RCC 7860 (cell line): Measurements from ENCODE around the gene MGMT.
"Not testable (repeated sequence)": the region's sequence is repeated elsewhere in the genome, so short reads cannot be mapped to it uniquely, and the experiment has no call there.

Experiments used
- DNase-seq: peaks from one replicate; pipeline ENCODE4 v3.0.0-alpha.2; 2015; ENCODE audit warnings: low spot score
- FAIRE-seq: peaks from 2 replicates; lab custom pipeline; 2012; peaks lifted over from hg19 to GRCh38; lab: Jason Lieb, UNC

The MGMT gene

DNA sequence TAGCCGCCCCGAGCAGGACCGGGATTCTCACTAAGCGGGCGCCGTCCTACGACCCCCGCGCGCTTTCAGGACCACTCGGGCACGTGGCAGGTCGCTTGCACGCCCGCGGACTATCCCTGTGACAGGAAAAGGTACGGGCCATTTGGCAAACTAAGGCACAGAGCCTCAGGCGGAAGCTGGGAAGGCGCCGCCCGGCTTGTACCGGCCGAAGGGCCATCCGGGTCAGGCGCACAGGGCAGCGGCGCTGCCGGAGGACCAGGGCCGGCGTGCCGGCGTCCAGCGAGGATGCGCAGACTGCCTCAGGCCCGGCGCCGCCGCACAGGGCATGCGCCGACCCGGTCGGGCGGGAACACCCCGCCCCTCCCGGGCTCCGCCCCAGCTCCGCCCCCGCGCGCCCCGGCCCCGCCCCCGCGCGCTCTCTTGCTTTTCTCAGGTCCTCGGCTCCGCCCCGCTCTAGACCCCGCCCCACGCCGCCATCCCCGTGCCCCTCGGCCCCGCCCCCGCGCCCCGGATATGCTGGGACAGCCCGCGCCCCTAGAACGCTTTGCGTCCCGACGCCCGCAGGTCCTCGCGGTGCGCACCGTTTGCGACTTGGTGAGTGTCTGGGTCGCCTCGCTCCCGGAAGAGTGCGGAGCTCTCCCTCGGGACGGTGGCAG lies at the start of gene MGMT:
Gene MGMT, plus strand, starts transcription at position 539 of the 656 bp plus-strand sequence.
- DNase-seq (peak; percentile 59), FAIRE-seq (no peak)

- FAIRE-seq (no peak), DNase-seq (no peak)
Observed at GRCh38 chr10:129417870-129418269, 49.2 kb upstream of the MGMT start.

GRCh38 chr10:129418496-129419225 lies 48.4 kb upstream of the MGMT start:
- no peak for DNase-seq

GRCh38 chr10:129419397-129419796 lies 47.6 kb upstream of the MGMT start:
- DNase-seq (no peak), FAIRE-seq (no peak)

More at GRCh38 chr10:129418496-129419225, 48.4 kb upstream of the MGMT start:
- no peak for FAIRE-seq

GRCh38 chr10:129421399-129422010 lies 45.5 kb upstream of the MGMT start:
- no peak for FAIRE-seq
- no peak for DNase-seq

DNA sequence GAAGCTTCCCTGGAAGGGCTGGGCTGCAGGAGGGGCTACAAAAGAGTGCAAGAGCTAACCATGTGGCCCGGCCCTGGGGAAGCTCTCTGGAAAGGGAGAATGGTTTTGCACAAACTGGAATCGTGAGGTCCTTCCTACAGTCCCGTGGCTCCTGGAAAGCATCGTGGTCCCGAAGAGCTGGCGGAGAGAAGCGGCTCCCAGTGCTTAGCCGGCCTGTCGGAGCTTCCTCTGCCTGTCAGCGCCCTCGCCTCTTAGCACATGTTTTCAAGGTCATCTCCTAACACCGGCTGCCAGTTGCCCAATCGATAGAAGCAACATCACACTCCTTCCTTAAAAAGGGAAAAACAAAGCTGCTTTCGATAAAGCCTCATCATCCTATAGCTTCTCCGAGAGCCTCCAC lies 42.1 kb upstream of the MGMT start:
- DNase-seq = no peak
- no peak for FAIRE-seq

GRCh38 chr10:129426606-129427005 lies 40.4 kb upstream of the MGMT start:
- DNase-seq = no peak
- no peak for FAIRE-seq

DNA sequence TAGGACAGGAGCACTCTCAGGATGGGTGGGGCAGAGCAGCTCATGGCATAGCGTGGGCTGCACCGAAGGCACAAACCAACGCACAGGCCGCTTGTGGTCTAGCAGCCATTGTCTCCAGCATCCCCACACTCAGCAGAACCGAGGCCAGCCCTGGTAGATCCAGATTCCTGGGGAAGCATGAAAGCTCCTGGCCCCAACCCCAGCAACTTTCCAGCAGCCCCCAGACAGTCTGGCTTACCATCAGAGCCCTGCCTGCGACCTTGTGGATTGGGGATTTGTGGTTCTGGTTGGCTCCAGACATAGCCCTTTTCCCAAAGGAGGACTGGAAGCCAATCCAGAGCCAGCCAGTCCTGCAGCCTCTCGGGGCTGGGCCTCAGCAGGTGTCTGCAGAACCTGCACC lies 33.8 kb upstream of the MGMT start:
- FAIRE-seq (no peak), DNase-seq (no peak)

GRCh38 chr10:129435724-129436123 lies 31.3 kb upstream of the MGMT start:
- not testable (repeated sequence) for FAIRE-seq, DNase-seq

GRCh38 chr10:129438024-129438423 lies 29.0 kb upstream of the MGMT start:
- DNase-seq = no peak
- FAIRE-seq = no peak

DNA sequence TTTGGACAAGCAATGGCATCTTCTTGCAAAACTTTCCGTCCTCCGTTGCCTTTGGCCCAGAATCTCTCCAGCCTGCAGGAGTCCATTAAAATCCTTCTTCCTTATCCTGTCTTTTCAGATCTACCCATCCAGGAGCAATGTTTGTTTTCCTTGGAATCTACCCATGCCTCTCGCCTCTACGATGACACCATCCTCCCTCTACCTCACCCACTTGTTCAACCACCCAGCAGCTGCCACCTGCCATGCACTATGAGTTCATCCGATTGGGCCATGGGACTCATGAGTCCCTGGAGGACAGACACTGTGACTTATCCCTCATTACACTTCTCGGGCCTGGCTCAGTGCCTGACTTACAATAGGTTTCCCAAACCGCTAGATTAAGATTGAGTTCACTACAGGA lies 26.8 kb upstream of the MGMT start:
- FAIRE-seq = no peak

DNA sequence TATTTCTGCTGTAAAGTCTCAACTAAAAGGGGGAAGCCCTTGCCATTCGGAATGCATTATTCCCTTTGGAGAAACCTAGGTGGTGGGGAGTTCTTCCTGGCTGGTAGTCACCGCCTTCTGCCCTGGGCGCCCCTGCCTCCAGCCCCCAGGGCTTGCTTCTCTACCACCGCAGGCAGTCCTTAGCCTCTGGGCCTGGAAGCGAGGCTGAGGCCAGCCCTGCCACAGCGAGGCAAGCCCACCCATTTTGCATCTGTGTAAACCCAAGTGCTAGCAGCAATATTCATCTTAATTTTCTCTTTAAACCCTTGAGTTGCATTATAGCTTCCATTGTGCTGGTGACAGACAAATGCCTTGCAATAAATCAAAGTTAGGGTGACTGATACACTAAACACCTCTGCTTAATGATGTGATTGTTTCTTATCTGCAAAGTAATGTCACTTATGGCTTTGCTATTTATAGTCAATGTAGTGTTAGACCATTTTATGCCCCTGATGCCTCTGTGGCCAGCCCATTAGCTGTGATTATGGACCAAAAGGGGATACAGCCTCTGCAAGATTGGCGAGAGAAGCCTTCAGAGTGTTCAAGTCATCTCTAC lies 26.2 kb upstream of the MGMT start:
- no peak for DNase-seq
- FAIRE-seq = no peak

More for the DNA sequence above, 26.8 kb upstream of the MGMT start:
- DNase-seq = no peak

DNA sequence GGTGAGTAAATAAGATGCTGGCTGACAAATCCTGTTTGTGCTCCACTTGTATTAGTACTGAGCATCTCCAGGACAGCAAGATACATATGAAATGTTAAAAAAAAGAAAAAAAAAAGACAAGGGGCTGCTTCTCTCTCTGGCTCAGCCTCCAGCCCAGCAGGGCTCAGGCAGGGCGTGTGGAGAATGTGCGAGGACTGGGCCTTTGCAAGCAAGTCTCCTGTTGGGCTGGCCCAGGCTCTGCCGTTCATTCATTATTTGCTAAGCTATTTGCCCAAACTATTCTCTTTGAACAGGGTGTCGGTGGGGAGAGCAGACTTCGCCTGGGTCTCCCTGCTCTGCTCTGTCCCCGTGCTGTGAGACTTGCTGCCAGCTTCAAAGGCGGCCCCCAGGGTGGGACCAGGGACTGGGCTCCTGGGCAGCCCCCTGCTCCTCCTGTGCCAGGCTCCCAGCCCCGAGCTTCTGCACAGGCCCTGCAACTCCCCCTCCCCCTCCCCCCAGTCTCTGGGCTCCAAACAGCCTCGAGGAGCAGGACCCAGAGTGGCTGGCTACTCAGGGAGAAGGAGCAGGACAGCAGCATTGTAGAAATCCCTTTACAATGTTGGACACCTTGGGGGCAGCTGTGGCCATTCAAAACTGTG lies 25.6 kb upstream of the MGMT start:
- DNase-seq = no peak
- FAIRE-seq = no peak

DNA sequence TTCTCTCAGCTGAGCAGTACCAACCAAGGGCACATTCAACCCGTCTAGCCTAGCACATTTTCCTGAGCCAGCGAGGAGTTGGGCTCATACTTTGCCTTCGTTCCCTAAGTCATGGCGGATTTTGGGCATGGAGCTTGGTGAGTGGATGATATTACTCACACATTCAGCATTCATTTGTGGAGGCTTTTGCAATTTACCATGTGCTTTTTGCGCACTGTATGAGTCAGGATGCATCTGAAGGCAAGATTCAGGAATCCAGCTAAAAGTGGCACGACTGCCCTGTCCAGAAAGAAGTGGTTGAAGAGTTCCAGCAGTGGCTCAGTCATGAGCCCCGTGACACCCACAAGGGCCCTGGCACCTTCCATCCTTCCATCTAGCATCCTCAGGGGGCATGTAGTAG lies 24.2 kb upstream of the MGMT start:
- FAIRE-seq = no peak
- DNase-seq = no peak

GRCh38 chr10:129444359-129444758 lies 22.7 kb upstream of the MGMT start:
- no peak for FAIRE-seq
- DNase-seq = no peak

GRCh38 chr10:129445436-129446182 lies 21.4 kb upstream of the MGMT start:
- FAIRE-seq (no peak), DNase-seq (no peak)

GRCh38 chr10:129446183-129446581 lies 20.9 kb upstream of the MGMT start:
- DNase-seq = no peak
- FAIRE-seq = no peak

GRCh38 chr10:129447486-129447885 lies 19.6 kb upstream of the MGMT start:
- DNase-seq = no peak
- FAIRE-seq = no peak

- no peak for FAIRE-seq
Observed at GRCh38 chr10:129448086-129448485, 19.0 kb upstream of the MGMT start.

DNA sequence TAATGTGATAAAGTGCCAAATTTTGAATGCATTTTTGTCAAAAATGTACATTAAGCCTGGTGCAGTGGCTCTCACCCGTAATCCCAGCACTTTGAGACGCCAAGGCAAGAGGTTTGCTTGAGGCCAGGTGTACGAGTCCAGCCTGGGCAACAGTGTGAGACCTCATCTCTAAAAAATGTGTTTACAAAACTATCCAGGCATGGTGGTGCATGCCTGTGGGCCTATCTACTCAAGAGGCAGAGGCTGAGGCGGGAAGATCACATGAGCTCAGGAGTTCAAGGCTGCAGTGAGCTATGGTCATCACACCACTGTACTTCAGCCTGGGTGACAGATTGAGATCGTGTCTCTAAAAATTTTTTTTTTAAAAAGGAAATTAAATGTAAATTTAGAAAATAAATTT lies 18.5 kb upstream of the MGMT start:
- FAIRE-seq = no peak
- no peak for DNase-seq

More at GRCh38 chr10:129448086-129448485, 19.0 kb upstream of the MGMT start:
- DNase-seq = no peak
